Measurements from ENCODE around the gene ABTB2. TPM values are rescaled to one million over a fixed set of nuclear protein-coding genes. Genes with fewer than 3 reads are reported as not detected.

Gene ABTB2
- total RNA-seq, 1 donor = 5.1 TPM

DNA sequence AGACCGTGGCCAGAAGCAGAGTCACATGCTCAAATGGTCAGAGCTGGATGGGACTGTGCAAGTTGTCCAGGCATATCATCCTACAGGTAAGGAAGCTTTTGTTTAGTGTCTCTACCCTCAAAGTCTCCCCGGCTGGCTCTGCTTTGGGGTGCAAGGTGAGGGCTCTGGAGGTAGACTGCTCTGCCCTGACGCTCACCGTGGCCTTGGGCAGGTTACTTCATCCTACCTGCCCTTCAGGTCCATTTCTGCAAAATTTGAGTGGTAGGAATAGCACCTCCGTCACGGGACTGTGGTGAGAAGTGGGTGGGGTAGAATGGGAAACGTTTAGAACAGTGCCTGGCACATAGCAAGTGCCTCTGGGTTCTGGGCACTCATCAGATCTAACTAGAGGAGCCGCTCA lies 210.2 kb downstream of the ABTB2 start:
- TF ChIP-seq, protein P1, sequence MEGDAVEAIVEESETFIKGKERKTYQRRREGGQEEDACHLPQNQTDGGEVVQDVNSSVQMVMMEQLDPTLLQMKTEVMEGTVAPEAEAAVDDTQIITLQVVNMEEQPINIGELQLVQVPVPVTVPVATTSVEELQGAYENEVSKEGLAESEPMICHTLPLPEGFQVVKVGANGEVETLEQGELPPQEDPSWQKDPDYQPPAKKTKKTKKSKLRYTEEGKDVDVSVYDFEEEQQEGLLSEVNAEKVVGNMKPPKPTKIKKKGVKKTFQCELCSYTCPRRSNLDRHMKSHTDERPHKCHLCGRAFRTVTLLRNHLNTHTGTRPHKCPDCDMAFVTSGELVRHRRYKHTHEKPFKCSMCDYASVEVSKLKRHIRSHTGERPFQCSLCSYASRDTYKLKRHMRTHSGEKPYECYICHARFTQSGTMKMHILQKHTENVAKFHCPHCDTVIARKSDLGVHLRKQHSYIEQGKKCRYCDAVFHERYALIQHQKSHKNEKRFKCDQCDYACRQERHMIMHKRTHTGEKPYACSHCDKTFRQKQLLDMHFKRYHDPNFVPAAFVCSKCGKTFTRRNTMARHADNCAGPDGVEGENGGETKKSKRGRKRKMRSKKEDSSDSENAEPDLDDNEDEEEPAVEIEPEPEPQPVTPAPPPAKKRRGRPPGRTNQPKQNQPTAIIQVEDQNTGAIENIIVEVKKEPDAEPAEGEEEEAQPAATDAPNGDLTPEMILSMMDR (IDR thresholded peaks at IDR 0.05; ENCODE audit: extremely low read depth, low read depth, low read length) = no peak
- Histone ChIP-seq H3K36me3 (ENCODE audit: insufficient read depth, low read length) (peaks cover 67% of the 10 kb centered on the region), H3K27me3 (ENCODE audit: insufficient read depth, low read length) (no peaks in the 10 kb centered on the region)

GRCh38 chr11:34146866-34147265 lies 210.9 kb downstream of the ABTB2 start:
- H2AFZ ChIP-seq (ENCODE audit: low read length) = no peak overlapping the region
- peaks cover 70% of the 10 kb centered on the region for H3K36me3 ChIP-seq (ENCODE audit: insufficient read depth, low read length)
- TF ChIP-seq, protein P1 (IDR thresholded peaks at IDR 0.05; ENCODE audit: extremely low read depth, low read depth, low read length) = no peak
- H3K9me3 ChIP-seq (ENCODE audit: low read depth, low read length) = no peaks in the 10 kb centered on the region
- H3K4me3 ChIP-seq (ENCODE audit: insufficient read depth, low read length) = no peak overlapping the region
- H3K4me1 ChIP-seq (ENCODE audit: insufficient read depth, low read length) = no peaks in the 10 kb centered on the region
- no peaks in the 10 kb centered on the region for H3K79me2 ChIP-seq (ENCODE audit: insufficient read depth, low read length)
- H3K27me3 ChIP-seq (ENCODE audit: insufficient read depth, low read length) = no peaks in the 10 kb centered on the region
- DNase-seq (ENCODE audit: insufficient read length, low spot score, missing footprints) = no peak
- no peak overlapping the region for H3K4me2 ChIP-seq (ENCODE audit: insufficient read depth, low read length)
- H3K27ac ChIP-seq (ENCODE audit: low read depth, low read length) = no peak overlapping the region
- no peaks in the 10 kb centered on the region for H4K20me1 ChIP-seq (ENCODE audit: insufficient read depth, low read length)

More for the DNA sequence above, 210.2 kb downstream of the ABTB2 start:
- H4K20me1 ChIP-seq (ENCODE audit: insufficient read depth, low read length) = no peaks in the 10 kb centered on the region
- H3K79me2 ChIP-seq (ENCODE audit: insufficient read depth, low read length) = no peaks in the 10 kb centered on the region
- DNase-seq (ENCODE audit: insufficient read length, low spot score, missing footprints) = no peak
- no peak overlapping the region for H3K4me2 ChIP-seq (ENCODE audit: insufficient read depth, low read length)
- no peak overlapping the region for H3K4me3 ChIP-seq (ENCODE audit: insufficient read depth, low read length)
- H3K27ac ChIP-seq (ENCODE audit: low read depth, low read length) = no peak overlapping the region
- H3K9me3 ChIP-seq (ENCODE audit: low read depth, low read length) = no peaks in the 10 kb centered on the region
- H2AFZ ChIP-seq (ENCODE audit: low read length) = no peak overlapping the region
- H3K4me1 ChIP-seq (ENCODE audit: insufficient read depth, low read length) = no peaks in the 10 kb centered on the region

GRCh38 chr11:34146411-34146810 lies 211.4 kb downstream of the ABTB2 start:
- no peaks in the 10 kb centered on the region for H4K20me1 ChIP-seq (ENCODE audit: insufficient read depth, low read length)
- H3K9me3 ChIP-seq (ENCODE audit: low read depth, low read length) = no peaks in the 10 kb centered on the region
- no peaks in the 10 kb centered on the region for H3K27me3 ChIP-seq (ENCODE audit: insufficient read depth, low read length)
- no peaks in the 10 kb centered on the region for H3K4me1 ChIP-seq (ENCODE audit: insufficient read depth, low read length)
- TF ChIP-seq, protein P1 (IDR thresholded peaks at IDR 0.05; ENCODE audit: extremely low read depth, low read depth, low read length) = no peak
- no peak overlapping the region for H3K27ac ChIP-seq (ENCODE audit: low read depth, low read length)
- H3K36me3 ChIP-seq (ENCODE audit: insufficient read depth, low read length) = peaks cover 74% of the 10 kb centered on the region
- H3K4me3 ChIP-seq (ENCODE audit: insufficient read depth, low read length) = no peak overlapping the region
- H2AFZ ChIP-seq (ENCODE audit: low read length) = no peak overlapping the region
- DNase-seq (ENCODE audit: insufficient read length, low spot score, missing footprints) = no peak
- H3K79me2 ChIP-seq (ENCODE audit: insufficient read depth, low read length) = no peaks in the 10 kb centered on the region
- no peak overlapping the region for H3K4me2 ChIP-seq (ENCODE audit: insufficient read depth, low read length)

DNA sequence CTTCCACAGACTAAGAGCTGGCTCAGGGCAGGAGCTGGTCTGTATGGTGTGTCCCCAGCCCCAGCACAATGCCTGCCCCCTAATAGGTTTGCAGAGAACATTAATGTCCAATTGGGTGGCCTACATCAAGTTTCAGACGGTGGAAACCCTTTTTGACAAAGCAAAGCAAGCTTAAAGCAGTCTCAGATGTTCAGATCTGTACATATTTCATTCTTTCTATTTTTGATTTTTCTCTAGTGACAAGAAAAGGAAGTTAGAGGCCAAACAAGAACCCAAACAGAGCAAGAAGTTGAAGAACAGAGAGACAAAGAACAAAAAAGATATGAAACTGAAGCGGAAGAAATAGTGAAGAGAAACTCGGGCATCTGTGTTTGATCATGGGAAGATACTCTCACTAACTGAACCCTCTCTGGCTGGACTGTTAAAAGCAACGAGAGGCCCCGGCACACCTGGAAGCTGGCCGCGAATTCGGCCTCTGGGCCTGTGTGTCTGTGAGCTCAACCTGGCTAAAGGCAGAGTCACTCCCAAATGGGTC lies 211.9 kb downstream of the ABTB2 start:
- peaks cover 75% of the 10 kb centered on the region for H3K36me3 ChIP-seq (ENCODE audit: insufficient read depth, low read length)
- no peak overlapping the region for H2AFZ ChIP-seq (ENCODE audit: low read length)
- H3K27me3 ChIP-seq (ENCODE audit: insufficient read depth, low read length) = no peaks in the 10 kb centered on the region
- H3K4me1 ChIP-seq (ENCODE audit: insufficient read depth, low read length) = no peaks in the 10 kb centered on the region
- H3K27ac ChIP-seq (ENCODE audit: low read depth, low read length) = no peak overlapping the region
- H3K4me2 ChIP-seq (ENCODE audit: insufficient read depth, low read length) = no peak overlapping the region
- no peaks in the 10 kb centered on the region for H3K79me2 ChIP-seq (ENCODE audit: insufficient read depth, low read length)
- no peak overlapping the region for H3K4me3 ChIP-seq (ENCODE audit: insufficient read depth, low read length)
- DNase-seq (ENCODE audit: insufficient read length, low spot score, missing footprints) = no peak
- TF ChIP-seq, protein P1 (IDR thresholded peaks at IDR 0.05; ENCODE audit: extremely low read depth, low read depth, low read length) = no peak
- no peaks in the 10 kb centered on the region for H4K20me1 ChIP-seq (ENCODE audit: insufficient read depth, low read length)
- H3K9me3 ChIP-seq (ENCODE audit: low read depth, low read length) = no peaks in the 10 kb centered on the region

Data from osteoblast (primary cell).